Type B pancreatic cell (in vitro differentiated cells): ENCODE results near the gene EIF3L. TPM values are rescaled to one million over a fixed set of nuclear protein-coding genes. Genes with fewer than 3 reads are reported as not detected.

Experiments used
- DNase-seq: peaks from one replicate; pipeline ENCODE4 v3.0.0; 2021; ENCODE audit warnings: mixed read lengths; ENCODE audit not compliant: unreplicated experiment; ENCODE audit errors: extremely low spot score
- H3K27ac Mint-ChIP-seq: 2 replicates; pipeline ENCODE4 v1.8.0; 2021; ENCODE audit warnings: mild to moderate bottlenecking, mixed read lengths
- H3K27me3 Mint-ChIP-seq: 2 replicates; pipeline ENCODE4 v1.8.0; 2021; ENCODE audit warnings: mixed read lengths
- H3K36me3 Mint-ChIP-seq: 2 replicates; pipeline ENCODE4 v1.8.0; 2021; ENCODE audit warnings: mixed read lengths
- H3K4me1 Mint-ChIP-seq: one replicate; pipeline ENCODE4 v1.8.0; 2021; ENCODE audit warnings: mixed read lengths; ENCODE audit not compliant: unreplicated experiment
- H3K4me3 Mint-ChIP-seq: 2 replicates; pipeline ENCODE4 v1.8.0; 2021; ENCODE audit warnings: mild to moderate bottlenecking, mixed read lengths
- H3K9me3 Mint-ChIP-seq: 2 replicates; pipeline ENCODE4 v1.8.0; 2021; ENCODE audit warnings: mixed read lengths
- CTCF ChIP-seq: fragments of 200-600 bp; sonication (generic); conservative IDR thresholded peaks from 2 replicates; pipeline ENCODE4 v1.5.0; 2021; ENCODE audit warnings: antibody characterized with exemption, mild to moderate bottlenecking
- total RNA-seq: library from RNA; stranded (reverse); gene quantifications from 2 replicates; pipeline ENCODE4 v1.2.1, GENCODE V29; 2021; ENCODE audit warnings: low replicate concordance

The EIF3L gene
- total RNA-seq, 1 donor from 2014 or later = 740 TPM

GRCh38 chr22:37830093-37830842, 19.0 kb upstream of the EIF3L start:
- no peaks in the 10 kb centered on the region for H3K9me3 Mint-ChIP-seq
- H3K4me1 Mint-ChIP-seq = no peaks in the 10 kb centered on the region
- no peak overlapping the region for H3K27ac Mint-ChIP-seq
- H3K36me3 Mint-ChIP-seq = peaks cover 7% of the 10 kb centered on the region
- no peak overlapping the region for H3K4me3 Mint-ChIP-seq
- H3K27me3 Mint-ChIP-seq = peaks cover 5% of the 10 kb centered on the region
- TF ChIP-seq CTCF = no peak
- no peak for DNase-seq

GRCh38 chr22:37831472-37831871, 17.7 kb upstream of the EIF3L start:
- no peak for TF ChIP-seq CTCF
- H3K4me1 Mint-ChIP-seq = no peaks in the 10 kb centered on the region
- no peaks in the 10 kb centered on the region for H3K9me3 Mint-ChIP-seq
- no peak overlapping the region for H3K27ac Mint-ChIP-seq
- H3K27me3 Mint-ChIP-seq = no peaks in the 10 kb centered on the region
- H3K4me3 Mint-ChIP-seq = no peak overlapping the region
- no peak for DNase-seq
- peaks cover 7% of the 10 kb centered on the region for H3K36me3 Mint-ChIP-seq

GRCh38 chr22:37832022-37832857, 17.0 kb upstream of the EIF3L start:
- Mint-ChIP-seq H3K4me3 (no peak overlapping the region), H3K27me3 (no peaks in the 10 kb centered on the region), H3K4me1 (no peaks in the 10 kb centered on the region), H3K27ac (no peak overlapping the region), H3K9me3 (no peaks in the 10 kb centered on the region), H3K36me3 (peaks cover 10% of the 10 kb centered on the region)
- DNase-seq = no peak
- TF ChIP-seq CTCF = no peak

- Mint-ChIP-seq H3K4me1 (peaks cover 9% of the 10 kb centered on the region), H3K36me3 (peaks cover 7% of the 10 kb centered on the region), H3K27ac (peak overlapping the region; percentile 65), H3K4me3 (peak overlapping the region; percentile 69), H3K9me3 (no peaks in the 10 kb centered on the region), H3K27me3 (no peaks in the 10 kb centered on the region)
- DNase-seq = no peak
- no peak for TF ChIP-seq CTCF
Measured at GRCh38 chr22:37842015-37842793, 7.0 kb upstream of the EIF3L start.

GRCh38 chr22:37843741-37844089, 5.5 kb upstream of the EIF3L start:
- H3K36me3 Mint-ChIP-seq = peaks cover 10% of the 10 kb centered on the region
- peaks cover 20% of the 10 kb centered on the region for H3K4me1 Mint-ChIP-seq
- peak overlapping the region; percentile 86 for H3K27ac Mint-ChIP-seq
- no peak for DNase-seq
- no peak for TF ChIP-seq CTCF
- H3K27me3 Mint-ChIP-seq = no peaks in the 10 kb centered on the region
- H3K4me3 Mint-ChIP-seq = peak overlapping the region; percentile 96
- H3K9me3 Mint-ChIP-seq = peaks cover 3% of the 10 kb centered on the region
